Stromal cell of bone marrow (primary cell): Measurements from ENCODE around the gene ENPEP.
"Not testable (repeated sequence)": the region's sequence is repeated elsewhere in the genome, so short reads cannot be mapped to it uniquely, and the experiment has no call there.

ENCODE experiments used
- DNase-seq: peaks from one replicate; pipeline ENCODE4 v3.0.0-alpha.2; 2012; ENCODE audit warnings: low read depth

ENPEP gene

GRCh38 chr4:110475881-110476818 lies at the start of gene ENPEP:
Gene ENPEP, plus strand, starts transcription at chr4:110476155. Its CDS starts 260 bp downstream, at chr4:110476415.
- DNase-seq = no peak

DNA sequence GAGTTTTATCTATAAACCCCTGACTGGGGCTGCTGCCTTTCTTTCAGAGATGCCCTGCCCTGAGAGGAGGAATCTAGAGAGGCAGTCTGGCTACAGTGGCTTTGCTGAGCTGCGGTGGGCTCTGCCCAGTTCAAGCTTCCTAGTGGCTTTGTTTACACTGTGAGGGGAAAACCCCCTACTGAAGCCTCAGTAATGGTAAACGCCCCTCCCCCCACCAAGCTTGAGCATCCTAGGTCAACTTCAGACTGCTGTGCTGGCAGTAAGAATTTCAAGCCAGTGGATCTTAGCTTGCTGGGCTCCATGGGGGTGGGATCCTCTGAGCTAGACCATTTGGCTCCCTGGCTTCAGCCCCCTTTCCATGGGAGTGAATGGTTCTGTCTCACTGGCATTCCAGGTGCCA lies 44.1 kb upstream of the ENPEP start:
- not testable (repeated sequence) for DNase-seq

GRCh38 chr4:110437292-110437691 lies 38.7 kb upstream of the ENPEP start:
- DNase-seq = not testable (repeated sequence)

DNA sequence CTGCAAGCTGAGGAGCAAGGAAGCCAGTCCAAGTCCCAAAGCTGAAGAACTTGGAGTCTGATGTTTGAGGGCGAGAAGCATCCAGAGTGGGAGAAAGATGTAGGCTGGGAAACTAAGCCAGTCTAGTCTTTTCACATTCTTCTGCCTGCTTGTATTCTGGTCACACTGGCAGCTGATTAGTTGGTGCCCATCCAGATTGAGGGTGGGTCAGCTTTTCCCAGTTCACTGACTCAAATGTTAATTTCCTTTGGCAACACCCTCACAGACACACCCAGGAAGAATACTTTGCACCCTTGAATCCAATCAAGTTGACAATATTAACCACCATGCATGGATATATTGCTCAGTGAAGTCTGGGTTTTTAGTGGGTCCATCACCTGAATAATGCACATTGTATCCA lies 36.7 kb upstream of the ENPEP start:
- not testable (repeated sequence) for DNase-seq

GRCh38 chr4:110442309-110442708 lies 33.6 kb upstream of the ENPEP start:
- DNase-seq = no peak

- no peak for DNase-seq
Measured at GRCh38 chr4:110442788-110443187, 33.2 kb upstream of the ENPEP start.

- DNase-seq = no peak
Measured at GRCh38 chr4:110449947-110450346, 26.0 kb upstream of the ENPEP start.

- no peak for DNase-seq
Measured at GRCh38 chr4:110452546-110452945, 23.4 kb upstream of the ENPEP start.

GRCh38 chr4:110454441-110454840 lies 21.5 kb upstream of the ENPEP start:
- no peak for DNase-seq

- no peak for DNase-seq
Measured at GRCh38 chr4:110458494-110459266, 17.3 kb upstream of the ENPEP start.

- DNase-seq = no peak
Measured at GRCh38 chr4:110460074-110460746, 15.7 kb upstream of the ENPEP start.

DNA sequence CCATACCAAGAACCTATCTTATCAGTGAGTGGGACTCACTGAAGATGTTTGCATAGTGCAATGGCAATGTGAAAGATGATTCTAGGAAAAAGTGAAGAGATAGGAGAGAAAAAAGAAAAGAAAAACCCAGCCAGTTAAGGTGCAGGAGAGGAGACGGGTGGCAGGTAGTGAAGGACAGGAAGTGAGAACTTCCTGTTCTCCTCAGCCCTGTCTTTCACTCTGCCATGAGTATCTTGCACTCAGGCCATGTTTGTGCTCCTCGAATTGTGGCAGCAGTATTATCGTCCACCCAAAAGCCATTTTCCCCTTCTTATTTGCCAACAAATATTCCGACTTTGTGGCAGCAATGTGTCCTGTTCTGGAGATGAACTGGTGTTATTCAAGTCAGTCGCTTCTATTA lies 8.6 kb upstream of the ENPEP start:
- DNase-seq = no peak

DNA sequence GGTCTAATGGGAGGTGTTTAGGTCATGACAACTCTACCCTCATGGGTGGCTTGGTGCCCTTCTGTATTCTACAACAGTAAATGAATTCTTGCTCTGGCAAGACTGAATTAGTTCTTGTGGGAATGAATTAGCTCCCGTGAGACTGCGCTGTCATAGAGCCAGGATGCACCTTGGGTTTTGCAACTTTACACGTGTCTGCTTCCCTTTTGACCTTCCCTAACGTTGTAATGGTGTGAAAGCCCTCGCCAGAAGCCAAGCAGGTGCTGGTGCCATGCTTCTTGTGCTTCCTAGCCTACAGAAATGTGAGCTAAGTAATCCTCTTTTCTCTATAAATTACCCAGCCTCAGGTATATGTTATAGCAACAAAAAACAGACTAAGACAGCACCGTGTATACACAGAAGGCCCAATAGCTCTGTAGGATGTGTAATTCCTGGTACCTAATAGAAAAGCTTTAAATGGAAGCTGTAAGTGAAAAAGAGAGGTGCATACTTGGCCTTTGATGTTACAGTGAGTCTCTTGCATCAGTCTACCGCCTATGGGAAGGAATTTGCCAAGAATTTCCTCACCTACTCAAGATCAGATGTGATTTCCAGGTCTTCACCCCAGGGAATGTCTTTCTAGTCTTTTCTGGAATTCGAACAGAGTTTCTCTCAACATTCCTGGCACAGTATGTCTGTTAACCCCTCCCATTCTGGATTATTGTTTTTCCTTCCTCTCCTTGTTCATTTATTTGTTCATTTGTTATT lies 3.2 kb upstream of the ENPEP start:
- no peak for DNase-seq

GRCh38 chr4:110474481-110474880 lies 1.5 kb upstream of the ENPEP start:
- no peak for DNase-seq

GRCh38 chr4:110475080-110475479 lies 875 bp upstream of the ENPEP start:
- DNase-seq = not testable (repeated sequence)

DNA sequence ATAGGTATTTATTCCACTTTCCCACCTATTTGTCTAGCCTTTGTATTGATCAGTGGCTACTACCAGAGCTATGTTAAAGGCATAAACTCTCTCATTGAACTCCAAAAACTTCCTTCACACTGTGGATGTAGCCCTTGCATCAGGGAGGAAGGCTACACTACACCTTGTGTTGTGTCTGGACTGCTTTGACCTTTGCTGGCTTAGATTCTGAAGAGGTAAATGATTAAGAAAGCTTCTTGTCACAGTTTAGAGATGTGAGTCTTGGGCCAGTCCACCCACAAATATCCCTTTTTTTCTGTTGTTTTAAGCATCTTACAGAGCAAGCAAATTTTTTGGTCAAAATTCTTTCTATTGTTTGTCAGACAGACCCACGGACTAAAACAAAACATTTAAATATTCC lies 1.9 kb downstream of the ENPEP start:
- no peak for DNase-seq

GRCh38 chr4:110480031-110480549 lies 4.1 kb downstream of the ENPEP start:
- DNase-seq = peak; percentile 97

- no peak for DNase-seq
Measured at GRCh38 chr4:110480746-110481271, 4.9 kb downstream of the ENPEP start.

GRCh38 chr4:110483516-110483915 lies 7.6 kb downstream of the ENPEP start:
- DNase-seq = no peak

DNA sequence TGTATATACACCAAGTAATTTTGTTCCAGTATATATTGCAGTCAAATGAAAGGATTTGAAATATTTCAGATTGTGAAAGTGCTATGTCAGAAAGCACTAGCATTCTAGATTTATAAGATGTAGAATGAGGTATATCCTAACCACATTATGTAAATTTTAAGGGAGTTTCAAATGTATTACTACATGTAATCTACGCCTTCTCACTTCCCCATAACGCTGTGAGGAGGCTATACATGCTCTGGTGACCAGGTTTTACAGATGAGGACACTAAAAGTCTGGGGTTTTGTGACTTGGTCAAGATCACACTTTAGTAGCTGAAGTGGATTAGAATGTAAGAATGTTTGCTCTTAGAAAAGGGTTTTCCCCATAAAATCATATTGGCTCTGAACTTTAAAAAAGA lies 8.1 kb downstream of the ENPEP start:
- no peak for DNase-seq

- peak; percentile 81 for DNase-seq
Measured at GRCh38 chr4:110484767-110485166, 8.8 kb downstream of the ENPEP start.
